AG04450 (cell line): ENCODE results near the gene TESPA1. TPM values are rescaled to one million over a fixed set of nuclear protein-coding genes. Genes with fewer than 3 reads are reported as not detected.

ENCODE experiments used
- CTCF ChIA-PET: fragments of 300-600, 350-600 bp; formaldehyde crosslinking; extraction: SDS; loops from one replicate; lab custom pipeline; 2022; ENCODE audit warnings: antibody characterized with exemption, inconsistent platforms; lab: Charles Lee
- POLR2A ChIA-PET: fragments of 350-600 bp; formaldehyde crosslinking; extraction: SDS; loops from one replicate; lab custom pipeline; 2021; ENCODE audit warnings: antibody characterized with exemption, inconsistent platforms; lab: Yijun Ruan, JAX
- DNase-seq: peaks from one replicate; pipeline ENCODE4 v3.0.0-alpha.2; 2011; ENCODE audit warnings: low read depth, low spot score
- H3K27ac ChIP-seq: one replicate; pipeline ENCODE4 v1.5.1; 2012; ENCODE audit warnings: low read depth, low read length, control low read depth
- H3K27me3 ChIP-seq: one replicate; pipeline ENCODE4 v1.6.0; 2012; ENCODE audit warnings: low read length; ENCODE audit not compliant: control insufficient read depth, insufficient read depth
- H3K4me3 ChIP-seq: 2 replicates; pipeline ENCODE4 v1.5.1; 2011; ENCODE audit warnings: mild to moderate bottlenecking, low read depth, low read length, control low read depth
- H3K9me3 ChIP-seq: 2 replicates; pipeline ENCODE4 v1.5.1; 2012; ENCODE audit warnings: low read length; ENCODE audit not compliant: control insufficient read depth, insufficient read depth
- CTCF ChIP-seq: IDR thresholded peaks from 2 replicates; pipeline ENCODE4 v1.5.1; 2011; ENCODE audit warnings: low read depth, low read length, control low read depth, inconsistent platforms
- polyA plus RNA-seq: library from polyadenylated mRNA; depleted of rRNA; stranded (reverse); fragments of >200 nt; gene quantifications from 2 replicates; pipeline ENCODE4 v1.2.3, GENCODE V29; 2011

TESPA1 gene
- polyA plus RNA-seq, 1 experiment: not detected

- Histone ChIP-seq H3K9me3 (no peaks in the 10 kb centered on the region), H3K4me3 (no peak overlapping the region), H3K27ac (no peak overlapping the region), H3K27me3 (no peaks in the 10 kb centered on the region)
- CTCF ChIA-PET: no interaction called here
- no peak for DNase-seq
- POLR2A ChIA-PET: no interaction called here
- no peak for TF ChIP-seq CTCF
Measured at GRCh38 chr12:54954801-54955200, 29.8 kb downstream of the TESPA1 start.

- TF ChIP-seq CTCF: no peak
- no peaks in the 10 kb centered on the region for H3K27me3 ChIP-seq
- DNase-seq: no peak
- no peak overlapping the region for H3K4me3 ChIP-seq
- no peaks in the 10 kb centered on the region for H3K9me3 ChIP-seq
- H3K27ac ChIP-seq: no peak overlapping the region
- ChIA-PET POLR2A (no interaction called here), CTCF (no interaction called here)
Measured at GRCh38 chr12:54954228-54954627, 30.3 kb downstream of the TESPA1 start.

- Histone ChIP-seq H3K27me3 (no peaks in the 10 kb centered on the region), H3K9me3 (no peaks in the 10 kb centered on the region), H3K4me3 (no peak overlapping the region), H3K27ac (no peak overlapping the region)
- no peak for DNase-seq
- ChIA-PET POLR2A (no interaction called here), CTCF (no interaction called here)
- no peak for TF ChIP-seq CTCF
Measured at GRCh38 chr12:54950071-54950727, 34.4 kb downstream of the TESPA1 start.

DNA sequence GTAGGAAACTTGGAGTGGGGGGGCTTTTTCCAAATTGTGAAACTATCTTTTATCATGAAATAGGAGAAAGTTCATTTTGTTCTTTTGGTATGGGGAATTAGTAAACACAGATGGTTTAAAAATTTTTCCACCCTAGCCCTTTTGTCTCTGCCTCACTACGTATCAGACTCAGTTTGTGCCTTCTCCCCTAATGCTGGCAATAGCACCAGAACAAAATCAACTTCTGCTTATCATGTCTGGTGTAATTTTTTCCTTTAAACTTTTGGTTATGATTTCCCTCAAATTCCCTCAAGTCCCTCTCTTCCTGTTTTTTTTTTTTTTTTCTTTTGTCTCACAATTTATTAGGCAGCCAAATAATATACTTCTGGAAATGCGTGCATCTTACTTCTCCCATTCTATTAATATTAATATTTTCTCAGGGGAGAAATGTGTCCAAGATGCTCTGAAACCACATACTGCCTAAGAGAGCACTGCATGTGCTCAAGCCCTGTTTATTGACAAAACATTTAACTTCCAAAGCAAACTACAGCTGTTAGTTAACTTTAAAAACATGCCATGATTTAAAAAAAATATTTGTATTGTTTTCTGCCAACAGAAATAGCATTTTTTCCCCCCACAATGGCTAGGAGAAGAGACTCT lies 35.4 kb downstream of the TESPA1 start:
- DNase-seq: no peak
- Histone ChIP-seq H3K4me3 (no peak overlapping the region), H3K9me3 (no peaks in the 10 kb centered on the region), H3K27me3 (no peaks in the 10 kb centered on the region), H3K27ac (no peak overlapping the region)
- no peak for TF ChIP-seq CTCF
- CTCF ChIA-PET: no interaction called here
- POLR2A ChIA-PET: no interaction called here

GRCh38 chr12:54948171-54948570 lies 36.4 kb downstream of the TESPA1 start:
- POLR2A ChIA-PET: no interaction called here
- CTCF ChIA-PET: no interaction called here

More at GRCh38 chr12:54948171-54948570, 36.4 kb downstream of the TESPA1 start:
- H3K27me3 ChIP-seq: no peaks in the 10 kb centered on the region
- no peaks in the 10 kb centered on the region for H3K9me3 ChIP-seq
- DNase-seq: no peak
- TF ChIP-seq CTCF: no peak
- no peak overlapping the region for H3K27ac ChIP-seq
- no peak overlapping the region for H3K4me3 ChIP-seq
